Testis (tissue), 3 donors: ENCODE measurements around the gene CSF3R. TPM values are rescaled to one million over a fixed set of nuclear protein-coding genes. Genes with fewer than 3 reads are reported as not detected.

Experiments used
- DNase-seq: peaks from one replicate; pipeline ENCODE4 v3.0.0-alpha.2; 2019
- H3K27ac ChIP-seq, 2 donors: fragments of 200-600 bp; sonication (generic); one replicate each; pipeline ENCODE4 v1.5.1; 2019
- H3K27me3 ChIP-seq: fragments of 200-600 bp; sonication (generic); one replicate; pipeline ENCODE4 v1.5.1; 2019
- H3K36me3 ChIP-seq: fragments of 200-600 bp; sonication (generic); one replicate; pipeline ENCODE4 v1.5.1; 2017; ENCODE audit warnings: low read depth; ENCODE audit errors: missing control alignments
- H3K4me1 ChIP-seq: fragments of 200-600 bp; sonication (generic); one replicate; pipeline ENCODE4 v1.5.1; 2019
- H3K4me3 ChIP-seq, 2 donors: fragments of 200-600 bp; sonication (generic); one replicate each; pipeline ENCODE4 v1.5.1; 2017 to 2019
- H3K9me3 ChIP-seq: fragments of 200-600 bp; sonication (generic); one replicate; pipeline ENCODE4 v1.5.1; 2017
- CTCF ChIP-seq, 3 experiments: fragments of 450-650 bp in 2 of 3; fragments of 200-600 bp in 1 of 3; sonication (generic) in 1 of 3; IDR thresholded peaks; one replicate each; pipeline ENCODE4 v1.5.1; 2016 to 2019; ENCODE audit warnings: antibody characterized with exemption in 3 of 3, mild to moderate bottlenecking in 2 of 3, moderate library complexity in 1 of 3
- POLR2A ChIP-seq: fragments of 450-650 bp; IDR thresholded peaks from one replicate; pipeline ENCODE4 v1.6.1; 2017; ENCODE audit warnings: antibody characterized with exemption, mild to moderate bottlenecking, moderate library complexity
- WGBS, 2 donors: methylation state at CpG; one replicate each; pipeline ENCODE4 v1.1.5; 2018; 5-methylcytosine and 5-hydroxymethylcytosine counted together
- intact Hi-C: fragments of 100-400 bp; cut with DNase I; formaldehyde crosslinking; loops from one replicate; pipeline ENCODE4 v1.15.1; 2023; ENCODE audit warnings: low total_unique reads
- polyA plus RNA-seq: library from polyadenylated mRNA; stranded (reverse); fragments of 350-450 nt; fragmentation: Illumina TruSeq; extraction: RNeasy Lipid Tissue Mini Kit (QIAGEN cat#74804); gene quantifications from one replicate; pipeline ENCODE4 v1.2.3, GENCODE V29; 2014; ENCODE audit warnings: low read depth, low replicate concordance; ENCODE audit not compliant: insufficient read depth
- small RNA-seq, 2 donors: library from RNA; depleted of rRNA; stranded (forward); fragments of <200 nt; gene quantifications; one replicate each; pipeline ENCODE3, GENCODE V24; 2016
- total RNA-seq, 2 donors: library from RNA; depleted of rRNA; stranded (reverse); fragments of >200 nt; gene quantifications; one replicate each; pipeline ENCODE4 v1.2.3, GENCODE V29; 2016

The CSF3R gene
- total and polyA plus RNA-seq, 3 donors from 2014 or later, result 2.0 to 4.9 (median 3.8) TPM

- peak; percentile 60 for DNase-seq
- no peaks in the 10 kb centered on the region for H3K9me3 ChIP-seq
- no peaks in the 10 kb centered on the region for H3K36me3 ChIP-seq
- no peak overlapping the region for H3K4me3 ChIP-seq
- H3K27me3 ChIP-seq, result no peaks in the 10 kb centered on the region
- TF ChIP-seq CTCF (IDR thresholded peaks at IDR 0.05) (no peak), POLR2A (no peak)
- peaks cover 37% of the 10 kb centered on the region for H3K4me1 ChIP-seq
- intact Hi-C loops, result no loop called here
- peak overlapping the region in 1 of 2 donors; percentile 63 for H3K27ac ChIP-seq
- 52 to 61% methylated on average over 3 of the region's 3 CpGs for WGBS, 2 donors
These were observed 63.6 kb downstream of the CSF3R start for GRCh38 chr1:36419140-36419539.

- Histone ChIP-seq H3K36me3 (no peaks in the 10 kb centered on the region), H3K27ac (peak overlapping the region; percentile 63 to 67), H3K4me3 (no peak overlapping the region), H3K4me1 (peaks cover 38% of the 10 kb centered on the region), H3K27me3 (no peaks in the 10 kb centered on the region), H3K9me3 (no peaks in the 10 kb centered on the region)
- WGBS, 2 donors, result 50 to 88% methylated on average over 9 of the region's 9 CpGs
- intact Hi-C loops, result no loop called here
- no peak for TF ChIP-seq POLR2A
- TF ChIP-seq CTCF (IDR thresholded peaks at IDR 0.05), result no peak
- DNase-seq, result peak; percentile 36
These were observed 64.8 kb downstream of the CSF3R start for GRCh38 chr1:36417931-36418330.

Small RNAs within 50 kb of the gene (small RNA-seq; reads per million reads assigned to genes)
- 0 reads per million in 2 donors for gene SNORA63C

Other genes starting within 250 kb of the CSF3R start
- gene SH3D21, start 176.5 kb downstream of the CSF3R start, total RNA-seq, result 10 to 100 TPM in 1 of 2 donors, 1 to 10 TPM in 1; 6.8 to 12.8 TPM
- gene SH3D21, start 176.5 kb downstream of the CSF3R start, polyA plus RNA-seq, result 14.9 TPM
- 10 to 100 TPM in 1 of 2 donors, 1 to 10 TPM in 1; 9.1 to 19.4 TPM for gene EVA1B, start 159.3 kb downstream of the CSF3R start, total RNA-seq
- 9.6 TPM for gene EVA1B, start 159.3 kb downstream of the CSF3R start, polyA plus RNA-seq
- 100 to 1,000 TPM; 140 to 159 TPM for gene STK40, start 97.0 kb downstream of the CSF3R start, total RNA-seq
- 126 TPM for gene STK40, start 97.0 kb downstream of the CSF3R start, polyA plus RNA-seq
- 100 to 1,000 TPM in 1 of 2 donors, 10 to 100 TPM in 1; 73.6 to 106 TPM for gene LSM10, start 85.0 kb downstream of the CSF3R start, total RNA-seq
- 69.1 TPM for gene LSM10, start 85.0 kb downstream of the CSF3R start, polyA plus RNA-seq
- gene OSCP1, start 32.5 kb downstream of the CSF3R start, total RNA-seq, result 10 to 100 TPM; 50.7 to 72.1 TPM
- 199 TPM for gene OSCP1, start 32.5 kb downstream of the CSF3R start, polyA plus RNA-seq
- gene MRPS15, start 18.5 kb downstream of the CSF3R start, total RNA-seq, result 100 to 1,000 TPM; 101 to 126 TPM
- gene MRPS15, start 18.5 kb downstream of the CSF3R start, polyA plus RNA-seq, result 349 TPM